Activated T-cell treated with anti-CD3 and anti-CD28 coated beads for 1 hour (primary cell): ENCODE data around the gene RUFY1.
"Not testable (repeated sequence)": the region's sequence is repeated elsewhere in the genome, so short reads cannot be mapped to it uniquely, and the experiment has no call there.

Experiments used
- DNase-seq: peaks from one replicate; pipeline ENCODE4 v3.0.0-alpha.2; 2020; ENCODE audit warnings: low read depth

Gene RUFY1, protein sequence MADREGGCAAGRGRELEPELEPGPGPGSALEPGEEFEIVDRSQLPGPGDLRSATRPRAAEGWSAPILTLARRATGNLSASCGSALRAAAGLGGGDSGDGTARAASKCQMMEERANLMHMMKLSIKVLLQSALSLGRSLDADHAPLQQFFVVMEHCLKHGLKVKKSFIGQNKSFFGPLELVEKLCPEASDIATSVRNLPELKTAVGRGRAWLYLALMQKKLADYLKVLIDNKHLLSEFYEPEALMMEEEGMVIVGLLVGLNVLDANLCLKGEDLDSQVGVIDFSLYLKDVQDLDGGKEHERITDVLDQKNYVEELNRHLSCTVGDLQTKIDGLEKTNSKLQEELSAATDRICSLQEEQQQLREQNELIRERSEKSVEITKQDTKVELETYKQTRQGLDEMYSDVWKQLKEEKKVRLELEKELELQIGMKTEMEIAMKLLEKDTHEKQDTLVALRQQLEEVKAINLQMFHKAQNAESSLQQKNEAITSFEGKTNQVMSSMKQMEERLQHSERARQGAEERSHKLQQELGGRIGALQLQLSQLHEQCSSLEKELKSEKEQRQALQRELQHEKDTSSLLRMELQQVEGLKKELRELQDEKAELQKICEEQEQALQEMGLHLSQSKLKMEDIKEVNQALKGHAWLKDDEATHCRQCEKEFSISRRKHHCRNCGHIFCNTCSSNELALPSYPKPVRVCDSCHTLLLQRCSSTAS

GRCh38 chr5:179550511-179551342, at the start of gene RUFY1:
Gene RUFY1 (plus strand): TSS chr5:179550554. CDS start chr5:179550570, 16 bp downstream.
- peak; percentile 74 for DNase-seq

DNA sequence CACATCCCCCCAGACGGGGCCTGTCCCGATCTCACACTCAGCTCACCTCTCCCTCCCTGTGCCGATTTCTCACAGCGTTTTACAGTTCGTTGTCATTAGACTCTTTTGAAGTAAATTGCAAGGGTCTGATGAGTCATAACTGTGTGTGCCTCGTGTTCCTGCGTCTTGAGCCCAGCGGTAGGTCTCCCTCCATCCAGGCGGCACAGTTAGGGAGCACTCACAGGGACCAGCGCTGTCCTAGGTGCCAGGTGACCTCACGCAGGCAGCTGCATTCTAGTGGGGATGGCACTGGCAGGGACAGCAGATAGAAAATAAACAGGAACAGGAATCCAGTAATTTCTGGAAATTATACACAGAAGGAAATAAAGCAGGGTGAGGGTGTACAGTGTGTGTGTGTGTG, 48.4 kb upstream of the RUFY1 start:
- DNase-seq, result not testable (repeated sequence)

DNA sequence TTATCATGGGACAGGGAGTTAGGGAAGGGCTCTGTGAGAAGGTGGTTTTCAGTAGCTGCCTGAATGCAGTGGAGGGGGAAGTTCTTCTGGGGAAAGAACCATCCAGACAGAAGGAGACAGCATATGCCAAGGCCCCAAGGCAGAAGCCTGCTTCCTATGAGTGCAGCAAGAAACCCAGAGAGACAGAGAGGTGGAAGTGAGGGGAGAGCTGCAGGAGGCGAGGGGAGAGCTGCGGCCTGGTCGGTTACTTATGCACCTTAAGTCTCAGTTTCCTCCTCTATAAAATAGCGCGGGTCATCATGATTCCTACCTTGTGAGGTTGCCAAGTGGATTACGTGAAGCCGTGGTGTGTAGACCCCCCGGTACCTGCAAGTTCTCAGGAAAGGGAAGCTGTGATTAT, 47.9 kb upstream of the RUFY1 start:
- DNase-seq, result not testable (repeated sequence)

GRCh38 chr5:179504191-179504590, 46.2 kb upstream of the RUFY1 start:
- no peak for DNase-seq

DNA sequence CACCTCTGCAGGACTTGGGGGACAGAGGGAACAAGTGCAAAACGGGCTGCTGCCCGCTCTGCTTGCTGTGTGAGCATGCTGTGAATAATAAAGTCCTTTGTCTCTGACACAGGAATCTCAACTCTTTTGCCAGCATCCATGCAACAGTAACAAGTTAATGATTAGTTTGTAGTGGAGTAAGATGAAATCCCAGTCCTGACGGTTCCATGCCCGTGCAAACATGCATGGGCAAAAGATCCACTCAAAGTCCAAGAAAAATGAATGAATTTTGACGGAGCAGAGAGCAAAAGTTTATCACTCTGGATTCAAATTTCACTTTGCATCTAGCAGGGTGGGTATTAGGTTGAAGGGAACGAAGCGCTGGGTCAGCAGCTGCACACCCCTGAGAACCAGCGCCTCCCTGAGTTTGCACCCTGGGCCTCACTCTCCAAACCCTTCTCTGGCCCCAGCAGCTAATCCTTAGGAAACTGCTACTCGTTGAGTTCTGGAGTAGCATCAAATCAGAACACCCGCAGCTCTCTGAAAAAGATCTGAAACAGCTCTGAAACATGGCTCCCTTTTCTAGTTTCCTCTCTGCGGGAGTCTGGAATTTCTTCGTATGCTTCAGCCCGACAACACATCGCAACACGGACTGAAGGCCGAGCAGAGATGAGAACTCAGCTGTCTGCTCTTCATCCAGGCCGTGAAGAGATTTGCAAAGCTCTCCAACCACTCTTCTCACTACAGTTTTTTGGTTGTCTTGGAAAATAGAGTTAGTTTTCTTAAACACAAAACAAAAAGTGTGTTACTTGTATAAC, 45.6 kb upstream of the RUFY1 start:
- DNase-seq, result no peak

DNA sequence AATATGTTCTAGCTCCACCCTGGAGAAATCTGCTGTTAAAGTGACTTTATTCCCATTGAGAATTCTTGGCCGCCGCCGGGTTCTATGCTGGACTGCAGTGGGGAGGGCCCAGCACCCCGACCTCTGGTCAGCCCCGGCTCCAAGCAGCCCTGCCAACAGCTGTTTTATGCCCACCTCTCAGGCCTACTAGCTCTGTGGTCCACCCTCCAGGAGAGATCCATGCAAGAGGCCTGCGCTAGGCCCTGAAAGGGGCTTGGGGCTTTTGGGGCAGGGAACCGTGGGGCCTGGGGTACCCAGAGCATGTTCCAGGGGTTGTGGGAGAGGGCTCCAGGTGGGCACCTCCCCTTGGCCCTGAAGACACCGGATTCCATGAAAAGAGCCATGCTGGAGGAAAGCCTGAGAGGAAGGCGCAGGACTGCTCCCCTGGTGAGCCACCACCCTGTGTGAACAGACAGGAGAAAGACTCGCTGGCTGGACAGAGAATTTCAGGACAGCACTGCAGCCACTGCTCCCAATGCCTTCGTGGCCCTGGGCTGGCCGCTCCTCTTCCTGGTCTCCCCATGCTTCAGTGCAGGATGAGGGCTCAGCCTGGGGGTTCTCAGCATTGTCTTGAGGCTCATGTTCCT, 44.6 kb upstream of the RUFY1 start:
- DNase-seq, result no peak

- no peak for DNase-seq
Observed at GRCh38 chr5:179509239-179509638, 41.1 kb upstream of the RUFY1 start.

GRCh38 chr5:179509845-179510244, 40.5 kb upstream of the RUFY1 start:
- DNase-seq, result no peak

- no peak for DNase-seq
Observed at GRCh38 chr5:179512452-179513000, 37.8 kb upstream of the RUFY1 start.

- DNase-seq, result not testable (repeated sequence)
Observed at GRCh38 chr5:179515501-179515900, 34.9 kb upstream of the RUFY1 start.

GRCh38 chr5:179516221-179516620, 34.1 kb upstream of the RUFY1 start:
- DNase-seq, result no peak

DNA sequence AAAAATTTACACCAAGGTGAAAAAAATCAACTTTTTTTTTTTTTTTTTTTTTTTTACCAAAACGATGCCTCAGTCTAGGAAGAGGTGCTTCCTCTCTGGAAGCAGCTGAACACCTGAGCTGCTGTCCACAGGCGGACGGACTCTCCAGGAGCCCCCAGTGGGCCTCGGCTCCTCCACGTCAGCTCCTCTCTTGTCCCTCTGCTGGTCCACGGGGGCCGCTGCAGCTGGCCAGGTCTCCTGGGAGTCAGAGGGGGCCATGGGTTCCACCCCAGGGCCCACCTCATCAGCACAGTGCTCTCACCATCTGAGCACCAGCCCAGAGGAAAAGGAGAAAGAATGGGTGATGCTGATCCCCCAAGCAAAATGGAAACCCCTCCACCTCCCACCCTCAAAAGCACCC, 32.6 kb upstream of the RUFY1 start:
- not testable (repeated sequence) for DNase-seq

DNA sequence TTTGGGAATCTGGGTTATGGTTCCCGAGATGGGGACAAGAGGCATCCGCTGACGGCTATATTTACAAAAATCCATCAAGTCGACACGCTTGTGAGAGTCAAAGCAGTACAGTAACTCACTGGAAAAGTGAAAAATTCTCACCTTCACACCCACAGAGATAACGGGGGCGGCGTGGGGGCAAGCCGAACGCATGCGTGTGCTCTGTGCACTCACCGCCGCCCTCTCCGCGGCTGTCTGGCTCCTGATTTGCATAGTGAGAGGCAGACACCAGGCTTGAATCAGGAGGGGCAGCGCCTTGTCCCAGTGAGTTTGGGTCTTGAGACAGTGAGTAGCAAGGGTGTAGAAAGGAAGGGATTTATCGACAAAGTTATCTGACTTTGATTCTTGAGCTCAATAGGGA, 32.0 kb upstream of the RUFY1 start:
- not testable (repeated sequence) for DNase-seq

GRCh38 chr5:179519416-179520070, 30.8 kb upstream of the RUFY1 start:
- DNase-seq, result not testable (repeated sequence)

- not testable (repeated sequence) for DNase-seq
Observed at GRCh38 chr5:179522107-179522506, 28.2 kb upstream of the RUFY1 start.

- no peak for DNase-seq
Observed at GRCh38 chr5:179526978-179527377, 23.4 kb upstream of the RUFY1 start.

- peak; percentile 59 for DNase-seq
Observed at GRCh38 chr5:179530069-179530998, 20.0 kb upstream of the RUFY1 start.

GRCh38 chr5:179533024-179533423, 17.3 kb upstream of the RUFY1 start:
- DNase-seq, result no peak

DNA sequence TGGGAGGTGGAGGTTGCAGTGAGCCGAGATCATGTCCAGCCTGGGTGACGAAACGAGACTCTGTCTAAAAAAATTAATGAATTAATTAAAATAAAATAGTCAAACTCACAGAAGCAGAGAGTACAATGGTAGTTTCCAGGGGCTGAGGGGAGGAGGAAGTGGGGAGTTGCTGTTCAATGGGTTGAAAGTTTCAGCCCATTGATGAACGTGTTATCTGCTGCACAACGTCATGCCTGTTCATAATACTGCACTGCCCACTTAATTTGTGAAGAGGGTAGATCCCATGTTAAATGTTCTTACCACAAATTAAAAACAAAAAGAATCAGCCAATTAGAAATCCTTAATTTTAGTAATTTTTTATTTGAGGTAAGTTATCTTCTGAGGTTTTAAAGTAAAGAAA, 16.4 kb upstream of the RUFY1 start:
- no peak for DNase-seq
